IPS DF 19.7 (cell line): ENCODE data around the gene CDC42SE1.

ENCODE experiments used
- DNase-seq: peaks from one replicate; pipeline ENCODE4 v3.0.0-alpha.2; 2013; ENCODE audit warnings: low read depth, low spot score

The CDC42SE1 gene

GRCh38 chr1:151051356-151052009 is 7.9 kb downstream of the CDC42SE1 start:
- no peak for DNase-seq

- no peak for DNase-seq
Measured at GRCh38 chr1:151050051-151050688, 9.3 kb downstream of the CDC42SE1 start.

GRCh38 chr1:151049458-151049857 is 10.0 kb downstream of the CDC42SE1 start:
- no peak for DNase-seq

GRCh38 chr1:151048645-151049032 is 10.8 kb downstream of the CDC42SE1 start:
- DNase-seq = peak; percentile 70

- no peak for DNase-seq
Measured at GRCh38 chr1:151047925-151048644, 11.3 kb downstream of the CDC42SE1 start.

GRCh38 chr1:151047591-151047924 is 11.9 kb downstream of the CDC42SE1 start, which contains the start of gene C1orf56:
Gene C1orf56, plus strand, starts transcription at chr1:151047751. Its CDS starts 97 bp downstream, at chr1:151047848.
- no peak for DNase-seq

GRCh38 chr1:151043163-151043562 is 16.3 kb downstream of the CDC42SE1 start:
- no peak for DNase-seq

GRCh38 chr1:151039521-151039920 is 19.9 kb downstream of the CDC42SE1 start:
- DNase-seq = no peak

- DNase-seq = no peak
Measured at GRCh38 chr1:151037032-151037431, 22.4 kb downstream of the CDC42SE1 start.

GRCh38 chr1:151036356-151036755 is 23.1 kb downstream of the CDC42SE1 start, which contains the start of gene BNIPL:
Gene BNIPL, plus strand, starts transcription at chr1:151036586. Its CDS starts 140 bp downstream, at chr1:151036726.
- DNase-seq = no peak

- no peak for DNase-seq
Measured at GRCh38 chr1:151035167-151035566, 24.3 kb downstream of the CDC42SE1 start.

GRCh38 chr1:151032164-151032563 is 27.3 kb downstream of the CDC42SE1 start:
- DNase-seq = no peak

GRCh38 chr1:151026460-151026859 is 33.0 kb downstream of the CDC42SE1 start:
- no peak for DNase-seq

- peak; percentile 56 for DNase-seq
Measured at GRCh38 chr1:151024540-151025146, 34.8 kb downstream of the CDC42SE1 start.

- no peak for DNase-seq
Measured at GRCh38 chr1:151013518-151013917, 45.9 kb downstream of the CDC42SE1 start.

GRCh38 chr1:151012684-151013471 is 46.5 kb downstream of the CDC42SE1 start:
- no peak for DNase-seq

GRCh38 chr1:151011154-151011850 is 48.1 kb downstream of the CDC42SE1 start:
- DNase-seq = no peak

GRCh38 chr1:151010346-151010726 is 49.1 kb downstream of the CDC42SE1 start:
- no peak for DNase-seq

- DNase-seq = no peak
Measured at GRCh38 chr1:151009674-151010345, 49.6 kb downstream of the CDC42SE1 start.

- no peak for DNase-seq
Measured at GRCh38 chr1:151009206-151009587, 50.2 kb downstream of the CDC42SE1 start.
